Measurements from ENCODE around the gene SH3RF3. TPM values are rescaled to one million over a fixed set of nuclear protein-coding genes. Genes with fewer than 3 reads are reported as not detected.

SH3RF3 gene
- total RNA-seq, 1 donor from 2014 or later, result 1.3 TPM

- Mint-ChIP-seq H3K27me3 (peaks cover 16% of the 10 kb centered on the region), H3K4me3 (ENCODE audit: low read depth) (no peak overlapping the region), H3K4me1 (ENCODE audit: low read depth) (peaks cover 7% of the 10 kb centered on the region), H3K27ac (no peak overlapping the region), H3K36me3 (ENCODE audit: insufficient read depth) (no peaks in the 10 kb centered on the region), H3K9me3 (ENCODE audit: low read depth) (peaks cover 15% of the 10 kb centered on the region)
- TF ChIP-seq CTCF (IDR thresholded peaks at IDR 0.05; ENCODE audit: unreplicated experiment), result no peak
- DNase-seq (ENCODE audit: low spot score, unreplicated experiment), result no peak
These were observed 47.9 kb downstream of the SH3RF3 start for GRCh38 chr2:109176928-109177327.

GRCh38 chr2:109177635-109178034, 48.6 kb downstream of the SH3RF3 start:
- no peak for TF ChIP-seq CTCF (IDR thresholded peaks at IDR 0.05; ENCODE audit: unreplicated experiment)
- peaks cover 11% of the 10 kb centered on the region for H3K27me3 Mint-ChIP-seq
- H3K27ac Mint-ChIP-seq, result no peak overlapping the region
- H3K4me1 Mint-ChIP-seq (ENCODE audit: low read depth), result peaks cover 7% of the 10 kb centered on the region
- H3K4me3 Mint-ChIP-seq (ENCODE audit: low read depth), result no peak overlapping the region
- peaks cover 15% of the 10 kb centered on the region for H3K9me3 Mint-ChIP-seq (ENCODE audit: low read depth)
- H3K36me3 Mint-ChIP-seq (ENCODE audit: insufficient read depth), result no peaks in the 10 kb centered on the region
- DNase-seq (ENCODE audit: low spot score, unreplicated experiment), result no peak

DNA sequence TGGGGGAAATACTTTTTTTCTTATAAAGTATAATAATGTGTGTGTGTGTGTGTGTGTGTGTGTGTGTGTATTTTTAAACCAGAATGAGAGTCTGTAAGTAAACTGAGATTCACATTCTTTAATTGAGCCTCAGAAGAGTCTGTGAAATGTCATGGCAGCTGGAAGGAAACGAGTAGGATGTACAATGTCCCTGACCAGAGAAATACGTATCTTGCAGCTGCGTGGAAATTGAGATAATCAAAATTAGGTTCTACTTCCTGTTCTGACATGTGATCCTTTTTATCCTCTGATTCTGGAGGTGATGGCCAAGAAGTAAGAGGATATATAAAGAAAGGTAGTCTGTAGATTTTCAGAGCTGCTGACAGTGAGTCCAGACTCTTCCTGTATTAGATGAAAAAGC, 50.0 kb downstream of the SH3RF3 start:
- no peaks in the 10 kb centered on the region for H3K27me3 Mint-ChIP-seq
- H3K4me3 Mint-ChIP-seq (ENCODE audit: low read depth), result no peak overlapping the region
- DNase-seq (ENCODE audit: low spot score, unreplicated experiment), result no peak
- H3K27ac Mint-ChIP-seq, result no peak overlapping the region
- H3K36me3 Mint-ChIP-seq (ENCODE audit: insufficient read depth), result no peaks in the 10 kb centered on the region
- TF ChIP-seq CTCF (IDR thresholded peaks at IDR 0.05; ENCODE audit: unreplicated experiment), result no peak
- H3K4me1 Mint-ChIP-seq (ENCODE audit: low read depth), result peaks cover 7% of the 10 kb centered on the region
- peaks cover 15% of the 10 kb centered on the region for H3K9me3 Mint-ChIP-seq (ENCODE audit: low read depth)

DNA sequence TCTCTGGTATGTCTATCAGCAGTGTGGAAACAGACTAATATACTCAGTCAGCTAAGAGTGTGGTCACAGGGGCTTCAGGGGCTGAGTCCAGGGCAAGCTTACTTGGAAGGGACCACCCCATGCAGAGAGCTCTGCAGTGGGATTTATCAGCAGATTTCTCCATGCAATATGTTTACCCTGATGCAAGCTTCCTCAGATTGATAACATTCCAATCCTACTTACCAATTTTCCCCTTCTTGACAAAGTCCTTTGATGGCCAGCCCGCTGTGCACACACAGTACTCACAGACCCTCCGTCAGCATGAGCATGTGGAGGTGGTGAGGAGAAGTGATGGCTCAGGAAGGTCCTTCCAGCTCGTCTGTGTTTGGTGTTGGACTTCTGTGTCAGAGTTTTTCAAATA, 51.8 kb downstream of the SH3RF3 start:
- H3K9me3 Mint-ChIP-seq (ENCODE audit: low read depth), result peaks cover 11% of the 10 kb centered on the region
- H3K27me3 Mint-ChIP-seq, result no peaks in the 10 kb centered on the region
- TF ChIP-seq CTCF (IDR thresholded peaks at IDR 0.05; ENCODE audit: unreplicated experiment), result no peak
- H3K36me3 Mint-ChIP-seq (ENCODE audit: insufficient read depth), result no peaks in the 10 kb centered on the region
- no peak for DNase-seq (ENCODE audit: low spot score, unreplicated experiment)
- no peak overlapping the region for H3K27ac Mint-ChIP-seq
- peaks cover 7% of the 10 kb centered on the region for H3K4me1 Mint-ChIP-seq (ENCODE audit: low read depth)
- no peak overlapping the region for H3K4me3 Mint-ChIP-seq (ENCODE audit: low read depth)

DNA sequence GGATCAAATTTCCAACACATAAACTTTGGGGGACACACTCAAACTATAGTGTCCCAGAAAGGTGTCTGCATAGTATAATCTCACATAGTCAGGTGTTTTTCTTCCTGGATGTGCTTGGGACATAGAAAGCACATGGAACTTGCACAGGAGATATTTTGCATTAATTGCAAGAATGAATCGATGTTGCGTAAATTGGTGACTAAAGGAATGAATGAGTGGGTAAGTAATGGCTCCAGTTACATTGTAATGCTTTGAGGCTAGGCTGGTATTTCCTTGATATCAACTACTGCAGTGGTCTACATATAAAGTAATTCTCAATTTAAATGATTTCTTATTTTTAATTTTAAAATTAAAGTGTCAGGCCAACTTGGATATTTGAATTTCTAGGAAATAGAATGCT, 53.4 kb downstream of the SH3RF3 start:
- no peak for TF ChIP-seq CTCF (IDR thresholded peaks at IDR 0.05; ENCODE audit: unreplicated experiment)
- Mint-ChIP-seq H3K9me3 (ENCODE audit: low read depth) (peaks cover 11% of the 10 kb centered on the region), H3K36me3 (ENCODE audit: insufficient read depth) (no peaks in the 10 kb centered on the region), H3K4me1 (ENCODE audit: low read depth) (no peaks in the 10 kb centered on the region), H3K27ac (no peak overlapping the region), H3K4me3 (ENCODE audit: low read depth) (no peak overlapping the region), H3K27me3 (no peaks in the 10 kb centered on the region)
- no peak for DNase-seq (ENCODE audit: low spot score, unreplicated experiment)
